CD14-positive monocyte (primary cell): ENCODE data around the gene TTLL10. TPM values are rescaled to one million over a fixed set of nuclear protein-coding genes. Genes with fewer than 3 reads are reported as not detected.
A peak's percentile ranks its signal among the peaks of the same experiment; 100 is the strongest.
"Not testable (repeated sequence)": the region's sequence is repeated elsewhere in the genome, so short reads cannot be mapped to it uniquely, and the experiment has no call there.

ENCODE experiments used
- DNase-seq, 3 donors: peaks; one replicate each; pipeline ENCODE4 v3.0.0-alpha.2; 2011 to 2022
- H2AFZ ChIP-seq: 2 replicates; pipeline ENCODE4 v1.6.0; 2012; ENCODE audit warnings: mild to moderate bottlenecking, low read depth, low read length, inconsistent platforms; ENCODE audit not compliant: insufficient read depth, poor library complexity, severe bottlenecking
- H3K27ac ChIP-seq, 2 donors: 1 replicate in 1 of 2; 2 replicates in 1 of 2; pipeline ENCODE4 v1.5.1; 2012 to 2013; ENCODE audit warnings: low read length in 2 of 2, control low read depth in 1 of 2, inconsistent platforms in 1 of 2, low read depth in 1 of 2, mild to moderate bottlenecking in 1 of 2
- H3K27me3 ChIP-seq, 2 donors: one replicate each; pipeline versions ENCODE4 v1.6.0 to v1.6.1; 2011 to 2013; ENCODE audit warnings: low read length in 2 of 2; ENCODE audit not compliant: control insufficient read depth in 2 of 2, insufficient read depth in 2 of 2
- H3K36me3 ChIP-seq, 2 donors: replicated peaks in 1 of 2; 1 replicate in 1 of 2; 2 replicates in 1 of 2; pipeline versions ENCODE4 v1.5.1 to v1.6.1; 2012 to 2013; ENCODE audit warnings: low read length in 2 of 2, control low read depth in 1 of 2, inconsistent platforms in 1 of 2, mild to moderate bottlenecking in 1 of 2; ENCODE audit not compliant: insufficient read depth in 2 of 2, control insufficient read depth in 1 of 2
- H3K4me1 ChIP-seq, 2 donors: 1 replicate in 1 of 2; 2 replicates in 1 of 2; pipeline versions ENCODE4 v1.5.1 to v1.6.1; 2012 to 2013; ENCODE audit warnings: low read length in 2 of 2, control low read depth in 1 of 2, inconsistent platforms in 1 of 2, mild to moderate bottlenecking in 1 of 2, moderate library complexity in 1 of 2; ENCODE audit not compliant: insufficient read depth in 2 of 2, control insufficient read depth in 1 of 2
- H3K4me2 ChIP-seq: replicated peaks from 2 replicates; pipeline ENCODE3; 2012; ENCODE audit warnings: low read length, moderate library complexity, mild to moderate bottlenecking; ENCODE audit not compliant: poor library complexity, severe bottlenecking; ENCODE audit errors: extremely low read depth
- H3K4me3 ChIP-seq, 3 experiments: fragments of 200-600 bp in 1 of 3; sonication (generic) in 1 of 3; replicated peaks in 1 of 3; 1 replicate in 2 of 3; 2 replicates in 1 of 3; pipeline ENCODE4 v1.5.1; 2011 to 2013; ENCODE audit warnings: low read length in 3 of 3, mild to moderate bottlenecking in 3 of 3, control low read depth in 2 of 3, low read depth in 2 of 3, inconsistent platforms in 1 of 3, moderate library complexity in 1 of 3
- H3K79me2 ChIP-seq: 2 replicates; pipeline ENCODE4 v1.6.0; 2012; ENCODE audit warnings: mild to moderate bottlenecking, control low read depth, inconsistent platforms, low read length, moderate library complexity; ENCODE audit not compliant: insufficient read depth
- H3K9ac ChIP-seq: 2 replicates; pipeline ENCODE4 v1.6.0; 2017; ENCODE audit warnings: low read length, mild to moderate bottlenecking; ENCODE audit not compliant: insufficient read depth, poor library complexity, severe bottlenecking
- H3K9me3 ChIP-seq, 2 donors: replicated peaks in 1 of 2; 1 replicate in 1 of 2; 2 replicates in 1 of 2; pipeline versions ENCODE4 v1.5.1 to v1.6.1; 2012 to 2013; ENCODE audit warnings: low read length in 2 of 2, control low read depth in 1 of 2; ENCODE audit not compliant: control insufficient read depth in 1 of 2, insufficient read depth in 1 of 2
- H4K20me1 ChIP-seq: 2 replicates; pipeline ENCODE4 v1.6.0; 2012; ENCODE audit warnings: mild to moderate bottlenecking, low read length, control low read depth, moderate library complexity; ENCODE audit not compliant: insufficient read depth
- H3K27ac Mint-ChIP-seq, 7 donors: one replicate each; pipeline ENCODE4 v1.8.0; 2020; ENCODE audit warnings: mild to moderate bottlenecking in 7 of 7, mixed read lengths in 7 of 7, moderate library complexity in 6 of 7, inconsistent platforms in 2 of 7
- H3K27me3 Mint-ChIP-seq, 3 donors: one replicate each; pipeline ENCODE4 v1.8.0; 2021 to 2022; ENCODE audit warnings: low read depth in 3 of 3, mild to moderate bottlenecking in 3 of 3, mixed read lengths in 3 of 3, moderate library complexity in 3 of 3, inconsistent platforms in 1 of 3
- H3K36me3 Mint-ChIP-seq, 2 donors: one replicate each; pipeline ENCODE4 v1.8.0; 2020; ENCODE audit warnings: mixed read lengths in 2 of 2, inconsistent platforms in 1 of 2, mild to moderate bottlenecking in 1 of 2
- H3K4me1 Mint-ChIP-seq: one replicate; pipeline ENCODE4 v1.8.0; 2020; ENCODE audit warnings: mild to moderate bottlenecking, mixed read lengths
- H3K4me3 Mint-ChIP-seq, 2 donors: one replicate each; pipeline ENCODE4 v1.8.0; 2020; ENCODE audit warnings: mild to moderate bottlenecking in 2 of 2, mixed read lengths in 2 of 2, moderate library complexity in 1 of 2
- H3K9me3 Mint-ChIP-seq, 7 donors: one replicate each; pipeline ENCODE4 v1.8.0; 2020 to 2022; ENCODE audit warnings: mixed read lengths in 7 of 7, mild to moderate bottlenecking in 6 of 7, moderate library complexity in 6 of 7, inconsistent platforms in 2 of 7
- CTCF ChIP-seq: fragments of 200-600 bp; IDR thresholded peaks from one replicate; pipeline ENCODE4 v1.8.0; 2022; ENCODE audit warnings: antibody characterized with exemption, mild to moderate bottlenecking
- WGBS: methylation state at CpG from one replicate; pipeline ENCODE4 v1.1.5; 2013; ENCODE audit warnings: missing lambda C conversion rate; ENCODE audit not compliant: insufficient coverage; 5-methylcytosine and 5-hydroxymethylcytosine counted together
- intact Hi-C, 2 donors: fragments of 100-400 bp; cut with micrococcal nuclease; formaldehyde crosslinking; loops; one replicate each; pipeline versions ENCODE4 v1.15.0 to v1.15.1; 2023
- polyA plus RNA-seq, 3 donors: library from polyadenylated mRNA; depleted of rRNA in 1 of 3; unstranded in 2 of 3; stranded (reverse) in 1 of 3; fragments of 300-500 nt in 2 of 3; fragments of >200 nt in 1 of 3; fragmentation: Illumina TruSeq in 2 of 3; gene quantifications; 1 replicate in 2 of 3; 2 replicates in 1 of 3; pipeline ENCODE4 v1.2.3, GENCODE V29; 2012 to 2021

TTLL10 gene
- polyA plus RNA-seq, 3 donors: 0.06 TPM; not detected in 2

- H3K27me3 ChIP-seq, H3K27ac ChIP-seq, H2AFZ ChIP-seq, H3K36me3 ChIP-seq, H3K4me3 ChIP-seq, H3K36me3 Mint-ChIP-seq, intact Hi-C loops, H3K79me2 ChIP-seq, H3K9ac ChIP-seq, DNase-seq, H3K27me3 Mint-ChIP-seq, H3K4me2 ChIP-seq, H3K4me1 ChIP-seq, H4K20me1 ChIP-seq, H3K4me1 Mint-ChIP-seq: not testable (repeated sequence)
- 95% methylated on average over 14 of the region's 14 CpGs for WGBS
- H3K27ac Mint-ChIP-seq: peak overlapping the region in 2 of 7 donors; percentile 43 to 60
- peaks cover 18 to 22% (median 20%) of the 10 kb centered on the region in 7 donors for H3K9me3 Mint-ChIP-seq
- H3K4me3 Mint-ChIP-seq: peak overlapping the region in 1 of 2 donors; percentile 28
- H3K9me3 ChIP-seq: peaks cover 12 to 21% of the 10 kb centered on the region in 2 donors
Measured at GRCh38 chr1:1153215-1153614, 20.5 kb upstream of the TTLL10 start.

- Histone ChIP-seq H3K36me3 (no peaks in the 10 kb centered on the region), H3K4me2 (no peak overlapping the region), H3K27ac (no peak overlapping the region), H3K4me1 (peaks cover 8 to 14% of the 10 kb centered on the region in 2 donors), H3K9me3 (peaks cover 12 to 21% of the 10 kb centered on the region in 2 donors), H2AFZ (no peak overlapping the region), H3K9ac (no peak overlapping the region), H4K20me1 (no peaks in the 10 kb centered on the region), H3K4me3 (no peak overlapping the region), H3K27me3 (no peaks in the 10 kb centered on the region), H3K79me2 (no peaks in the 10 kb centered on the region)
- intact Hi-C loops: no loop called here
- DNase-seq: no peak
- no peak for TF ChIP-seq CTCF
- no peak overlapping the region for H3K4me3 Mint-ChIP-seq
- 88% methylated on average over 1 of the region's 4 CpGs for WGBS
- peaks cover 2 to 3% (median 3%) of the 10 kb centered on the region in 3 donors for H3K27me3 Mint-ChIP-seq
- H3K9me3 Mint-ChIP-seq: peaks cover 18 to 22% (median 20%) of the 10 kb centered on the region in 7 donors
- H3K36me3 Mint-ChIP-seq: no peaks in the 10 kb centered on the region
- peaks cover 2% of the 10 kb centered on the region for H3K4me1 Mint-ChIP-seq
- H3K27ac Mint-ChIP-seq: peak overlapping the region in 1 of 7 donors; percentile 12
Measured at GRCh38 chr1:1153874-1154273, 19.8 kb upstream of the TTLL10 start.
